PC-3 (cell line): ENCODE data around the gene LRRTM4. TPM values are rescaled to one million over a fixed set of nuclear protein-coding genes. Genes with fewer than 3 reads are reported as not detected.

Experiments
- ATAC-seq: fragments of 200-7000 bp; cut with Tn5 transposase; 2 replicates; pipeline ENCODE4 v1.9.1; 2020; ENCODE audit warnings: mild to moderate bottlenecking, moderate library complexity
- BruUV-seq: library from RNA; stranded (reverse); fragments of 400-500 nt; replicated peaks from 2 replicates; lab custom pipeline; 2021; lab: Mats Ljungman, UMichigan
- CTCF ChIA-PET: fragments of 300-600 bp; sonication (Branson Sonifier 250); formaldehyde crosslinking; loops from one replicate; lab custom pipeline; 2022; ENCODE audit warnings: antibody characterized with exemption; lab: Charles Lee
- POLR2A ChIA-PET: fragments of 300-600 bp; sonication (Branson Sonifier 250); formaldehyde crosslinking; loops from one replicate; lab custom pipeline; 2022; ENCODE audit warnings: antibody characterized with exemption; ENCODE audit not compliant: unreplicated experiment; lab: Charles Lee
- DNase-seq: peaks from one replicate; pipeline ENCODE4 v3.0.0-alpha.2; 2015
- H2AFZ ChIP-seq: fragments of 300-600 bp; sonication (generic); 2 replicates; pipeline ENCODE4 v1.6.0; 2016; ENCODE audit warnings: antibody characterized with exemption, low read length
- H3F3A ChIP-seq: fragments of 300-600 bp; sonication (generic); one replicate; pipeline ENCODE4 v1.6.0; 2017; ENCODE audit warnings: antibody characterized with exemption, low read length, control low read depth, mild to moderate bottlenecking; ENCODE audit not compliant: unreplicated experiment
- H3K27ac ChIP-seq: fragments of 300-600 bp; sonication (generic); 2 replicates; pipeline ENCODE4 v1.5.1; 2016; ENCODE audit warnings: mild to moderate bottlenecking, low read length
- H3K27me3 ChIP-seq: fragments of 300-600 bp; sonication (generic); 2 replicates; pipeline ENCODE4 v1.6.1; 2016; ENCODE audit warnings: low read length, mixed read lengths
- H3K36me3 ChIP-seq: fragments of 300-600 bp; sonication (generic); 2 replicates; pipeline ENCODE4 v1.6.1; 2016; ENCODE audit warnings: low read depth, mixed run types, low read length, mixed read lengths
- H3K4me1 ChIP-seq: fragments of 300-600 bp; sonication (generic); 2 replicates; pipeline ENCODE4 v1.5.1; 2016; ENCODE audit warnings: low read length; ENCODE audit not compliant: insufficient read depth
- H3K4me2 ChIP-seq: fragments of 300-600 bp; sonication (generic); 2 replicates; pipeline ENCODE4 v1.6.0; 2016; ENCODE audit warnings: low read length
- H3K4me3 ChIP-seq: fragments of 300-600 bp; sonication (generic); 2 replicates; pipeline ENCODE4 v1.5.1; 2016; ENCODE audit warnings: mild to moderate bottlenecking, low read length, mixed read lengths
- H3K79me2 ChIP-seq: fragments of 300-600 bp; sonication (generic); 2 replicates; pipeline ENCODE4 v1.6.1; 2017; ENCODE audit warnings: low read length, mixed read lengths
- H3K9ac ChIP-seq: fragments of 300-600 bp; sonication (generic); 2 replicates; pipeline ENCODE4 v1.6.0; 2016; ENCODE audit warnings: mild to moderate bottlenecking, low read length
- H3K9me2 ChIP-seq: fragments of 300-600 bp; sonication (generic); replicated peaks from 2 replicates; pipeline ENCODE4 v1.6.1; 2016; ENCODE audit warnings: mixed run types, low read length, mixed read lengths
- H3K9me3 ChIP-seq: fragments of 300-600 bp; sonication (generic); 2 replicates; pipeline ENCODE4 v1.6.1; 2016; ENCODE audit warnings: low read length, mixed read lengths
- H4K20me1 ChIP-seq: fragments of 300-600 bp; sonication (generic); 2 replicates; pipeline ENCODE4 v1.6.1; 2016; ENCODE audit warnings: low read length, mixed read lengths
- CTCF ChIP-seq: fragments of 300-600 bp; sonication (generic); conservative IDR thresholded peaks from 2 replicates; pipeline ENCODE4 v1.5.1; 2017; ENCODE audit warnings: antibody characterized with exemption, low read depth, mild to moderate bottlenecking, low read length
- EZH2 ChIP-seq: fragments of 300-600 bp; sonication (generic); IDR thresholded peaks from one replicate; pipeline ENCODE4 v1.6.1; 2017; ENCODE audit warnings: antibody characterized with exemption, mild to moderate bottlenecking, low read length; ENCODE audit not compliant: unreplicated experiment
- EZH2phosphoT487 ChIP-seq: fragments of 300-600 bp; sonication (generic); IDR thresholded peaks from 2 replicates; pipeline ENCODE4 v1.6.1; 2018; ENCODE audit warnings: mild to moderate bottlenecking, antibody characterized with exemption, low read length, borderline replicate concordance
- intact Hi-C: fragments of 100-400 bp; cut with micrococcal nuclease; formaldehyde crosslinking; loops from 2 replicates; pipeline ENCODE4 v1.9.0; 2023
- total RNA-seq: library from RNA; depleted of rRNA; stranded (reverse); fragments of >200 nt; gene quantifications from 2 replicates; pipeline ENCODE4 v1.2.3, GENCODE V29; 2014

The LRRTM4 gene
- total RNA-seq, 1 experiment from 2014 or later: not detected

- no peaks in the 10 kb centered on the region for H3K9me2 ChIP-seq
- no peaks in the 10 kb centered on the region for H3K27me3 ChIP-seq
- H3K9me3 ChIP-seq: peaks cover 3% of the 10 kb centered on the region; the same call in 1 of the 2 replicates
- no peak overlapping the region for H3K4me2 ChIP-seq
- no peaks in the 10 kb centered on the region for H3F3A ChIP-seq
- TF ChIP-seq CTCF (no peak), EZH2 (no peak), EZH2phosphoT487 (no peak)
- H3K9ac ChIP-seq: no peak overlapping the region
- ChIA-PET POLR2A (no interaction called here), CTCF (no interaction called here)
- no TSS peak for BruUV-seq
- no peak overlapping the region for H2AFZ ChIP-seq
- intact Hi-C loops: no loop called here
- no peak for ATAC-seq
- H4K20me1 ChIP-seq: no peaks in the 10 kb centered on the region
- no peaks in the 10 kb centered on the region for H3K36me3 ChIP-seq
- H3K79me2 ChIP-seq: no peaks in the 10 kb centered on the region
- no peaks in the 10 kb centered on the region for H3K4me1 ChIP-seq
- H3K27ac ChIP-seq: no peak overlapping the region
- H3K4me3 ChIP-seq: no peak overlapping the region
- no peak for DNase-seq
These were observed 365.6 kb downstream of the LRRTM4 start for GRCh38 chr2:77156599-77156998.

- H3K9me3 ChIP-seq: peaks cover 3% of the 10 kb centered on the region; the same call in 1 of the 2 replicates
- ChIA-PET POLR2A (no interaction called here), CTCF (no interaction called here)
- ATAC-seq: no peak
- H3K27me3 ChIP-seq: no peaks in the 10 kb centered on the region
- H3F3A ChIP-seq: no peaks in the 10 kb centered on the region
- intact Hi-C loops: no loop called here
- H3K27ac ChIP-seq: no peak overlapping the region
- H3K9me2 ChIP-seq: no peaks in the 10 kb centered on the region
- H3K36me3 ChIP-seq: no peaks in the 10 kb centered on the region
- H4K20me1 ChIP-seq: no peaks in the 10 kb centered on the region
- TF ChIP-seq EZH2phosphoT487 (no peak), CTCF (no peak), EZH2 (no peak)
- H3K4me3 ChIP-seq: no peak overlapping the region
- no peak overlapping the region for H3K4me2 ChIP-seq
- no peak overlapping the region for H3K9ac ChIP-seq
- H3K79me2 ChIP-seq: no peaks in the 10 kb centered on the region
- BruUV-seq: no TSS peak
- H2AFZ ChIP-seq: no peak overlapping the region
- H3K4me1 ChIP-seq: no peaks in the 10 kb centered on the region
- no peak for DNase-seq
These were observed 366.7 kb downstream of the LRRTM4 start for GRCh38 chr2:77155511-77155910.

GRCh38 chr2:77149565-77149964 lies 372.6 kb downstream of the LRRTM4 start:
- Histone ChIP-seq H3K4me1 (no peaks in the 10 kb centered on the region), H3K9me2 (no peaks in the 10 kb centered on the region), H3K4me2 (no peak overlapping the region), H3K9me3 (peaks cover 9% of the 10 kb centered on the region; the same call in 1 of the 2 replicates), H3F3A (no peaks in the 10 kb centered on the region), H3K27me3 (no peaks in the 10 kb centered on the region), H3K79me2 (no peaks in the 10 kb centered on the region), H4K20me1 (no peaks in the 10 kb centered on the region), H3K4me3 (no peak overlapping the region), H2AFZ (no peak overlapping the region), H3K9ac (no peak overlapping the region), H3K36me3 (no peaks in the 10 kb centered on the region), H3K27ac (no peak overlapping the region)
- BruUV-seq: no TSS peak
- POLR2A ChIA-PET: no interaction called here
- DNase-seq: no peak
- intact Hi-C loops: no loop called here
- TF ChIP-seq EZH2phosphoT487: no peak
- no peak for TF ChIP-seq CTCF
- no peak for TF ChIP-seq EZH2
- CTCF ChIA-PET: no interaction called here
- ATAC-seq: no peak
